ENCODE data around the gene FBXO10. TPM values are rescaled to one million over a fixed set of nuclear protein-coding genes. Genes with fewer than 3 reads are reported as not detected.
A peak's percentile ranks its signal among the peaks of the same experiment; 100 is the strongest.

The FBXO10 gene
- total RNA-seq, 3 donors from 2014 or later = 1.7 to 2.7 (median 2.5) TPM

GRCh38 chr9:37549527-37549926 is 26.7 kb downstream of the FBXO10 start:
- H3K4me1 Mint-ChIP-seq (ENCODE audit: low read depth) = peaks cover 3% of the 10 kb centered on the region
- DNase-seq (no peak), ATAC-seq (no peak)
- H3K4me3 Mint-ChIP-seq = no peak overlapping the region
- no peaks in the 10 kb centered on the region for H3K36me3 Mint-ChIP-seq (ENCODE audit: insufficient read depth)
- no peaks in the 10 kb centered on the region for H3K9me3 Mint-ChIP-seq
- no peaks in the 10 kb centered on the region for H3K27me3 Mint-ChIP-seq (ENCODE audit: low read depth)

GRCh38 chr9:37547328-37547878 is 28.8 kb downstream of the FBXO10 start:
- ATAC-seq (no peak), DNase-seq (no peak)
- Mint-ChIP-seq H3K27me3 (ENCODE audit: low read depth) (no peaks in the 10 kb centered on the region), H3K4me1 (ENCODE audit: low read depth) (peaks cover 3% of the 10 kb centered on the region), H3K4me3 (no peak overlapping the region), H3K36me3 (ENCODE audit: insufficient read depth) (no peaks in the 10 kb centered on the region), H3K9me3 (no peaks in the 10 kb centered on the region)

GRCh38 chr9:37543468-37543867 is 32.7 kb downstream of the FBXO10 start:
- H3K4me3 Mint-ChIP-seq = no peak overlapping the region
- no peaks in the 10 kb centered on the region for H3K9me3 Mint-ChIP-seq
- ATAC-seq (no peak), DNase-seq (no peak)
- H3K4me1 Mint-ChIP-seq (ENCODE audit: low read depth) = no peaks in the 10 kb centered on the region
- peaks cover 3% of the 10 kb centered on the region for H3K36me3 Mint-ChIP-seq (ENCODE audit: insufficient read depth)
- no peaks in the 10 kb centered on the region for H3K27me3 Mint-ChIP-seq (ENCODE audit: low read depth)

GRCh38 chr9:37542895-37543294 is 33.3 kb downstream of the FBXO10 start:
- Mint-ChIP-seq H3K27me3 (ENCODE audit: low read depth) (no peaks in the 10 kb centered on the region), H3K36me3 (ENCODE audit: insufficient read depth) (peaks cover 3% of the 10 kb centered on the region), H3K4me3 (no peak overlapping the region), H3K9me3 (no peaks in the 10 kb centered on the region), H3K4me1 (ENCODE audit: low read depth) (no peaks in the 10 kb centered on the region)
- ATAC-seq (no peak), DNase-seq (no peak)

GRCh38 chr9:37542488-37542887 is 33.7 kb downstream of the FBXO10 start:
- ATAC-seq (no peak), DNase-seq (no peak)
- H3K9me3 Mint-ChIP-seq = no peaks in the 10 kb centered on the region
- peaks cover 3% of the 10 kb centered on the region for H3K36me3 Mint-ChIP-seq (ENCODE audit: insufficient read depth)
- no peak overlapping the region for H3K4me3 Mint-ChIP-seq
- H3K27me3 Mint-ChIP-seq (ENCODE audit: low read depth) = no peaks in the 10 kb centered on the region
- H3K4me1 Mint-ChIP-seq (ENCODE audit: low read depth) = no peaks in the 10 kb centered on the region

- peaks cover 3% of the 10 kb centered on the region for H3K36me3 Mint-ChIP-seq (ENCODE audit: insufficient read depth)
- no peaks in the 10 kb centered on the region for H3K9me3 Mint-ChIP-seq
- H3K4me3 Mint-ChIP-seq = no peak overlapping the region
- ATAC-seq (no peak), DNase-seq (no peak)
- H3K4me1 Mint-ChIP-seq (ENCODE audit: low read depth) = no peaks in the 10 kb centered on the region
- no peaks in the 10 kb centered on the region for H3K27me3 Mint-ChIP-seq (ENCODE audit: low read depth)
Measured at GRCh38 chr9:37541465-37541864, 34.7 kb downstream of the FBXO10 start.

- Mint-ChIP-seq H3K9me3 (no peaks in the 10 kb centered on the region), H3K27me3 (ENCODE audit: low read depth) (no peaks in the 10 kb centered on the region), H3K4me3 (no peak overlapping the region), H3K36me3 (ENCODE audit: insufficient read depth) (peaks cover 3% of the 10 kb centered on the region), H3K4me1 (ENCODE audit: low read depth) (no peaks in the 10 kb centered on the region)
- ATAC-seq (no peak), DNase-seq (no peak)
Measured at GRCh38 chr9:37540634-37541033, 35.5 kb downstream of the FBXO10 start.

- Mint-ChIP-seq H3K4me1 (ENCODE audit: low read depth) (no peaks in the 10 kb centered on the region), H3K4me3 (no peak overlapping the region), H3K27me3 (ENCODE audit: low read depth) (no peaks in the 10 kb centered on the region), H3K36me3 (ENCODE audit: insufficient read depth) (peaks cover 3% of the 10 kb centered on the region), H3K9me3 (no peaks in the 10 kb centered on the region)
- ATAC-seq (no peak), DNase-seq (no peak)
Measured at GRCh38 chr9:37539634-37540033, 36.5 kb downstream of the FBXO10 start.

- ATAC-seq (no peak), DNase-seq (no peak)
- Mint-ChIP-seq H3K4me1 (ENCODE audit: low read depth) (no peaks in the 10 kb centered on the region), H3K4me3 (no peak overlapping the region), H3K27me3 (ENCODE audit: low read depth) (no peaks in the 10 kb centered on the region), H3K9me3 (no peaks in the 10 kb centered on the region), H3K36me3 (ENCODE audit: insufficient read depth) (peaks cover 3% of the 10 kb centered on the region)
Measured at GRCh38 chr9:37538099-37538498, 38.1 kb downstream of the FBXO10 start.

GRCh38 chr9:37534901-37535300 is 41.3 kb downstream of the FBXO10 start:
- Mint-ChIP-seq H3K9me3 (no peaks in the 10 kb centered on the region), H3K4me1 (ENCODE audit: low read depth) (peaks cover 14% of the 10 kb centered on the region), H3K36me3 (ENCODE audit: insufficient read depth) (no peaks in the 10 kb centered on the region), H3K4me3 (no peak overlapping the region), H3K27me3 (ENCODE audit: low read depth) (no peaks in the 10 kb centered on the region)
- ATAC-seq (no peak), DNase-seq (no peak)

GRCh38 chr9:37534412-37534811 is 41.8 kb downstream of the FBXO10 start:
- no peaks in the 10 kb centered on the region for H3K27me3 Mint-ChIP-seq (ENCODE audit: low read depth)
- peaks cover 17% of the 10 kb centered on the region for H3K4me1 Mint-ChIP-seq (ENCODE audit: low read depth)
- ATAC-seq (no peak), DNase-seq (no peak)
- no peaks in the 10 kb centered on the region for H3K36me3 Mint-ChIP-seq (ENCODE audit: insufficient read depth)
- no peaks in the 10 kb centered on the region for H3K9me3 Mint-ChIP-seq
- no peak overlapping the region for H3K4me3 Mint-ChIP-seq

GRCh38 chr9:37531699-37532098 is 44.5 kb downstream of the FBXO10 start:
- Mint-ChIP-seq H3K4me1 (ENCODE audit: low read depth) (peaks cover 32% of the 10 kb centered on the region), H3K9me3 (no peaks in the 10 kb centered on the region)

GRCh38 chr9:37528652-37529471 is 47.3 kb downstream of the FBXO10 start:
- Mint-ChIP-seq H3K36me3 (ENCODE audit: insufficient read depth) (peaks cover 14% of the 10 kb centered on the region), H3K27me3 (ENCODE audit: low read depth) (no peaks in the 10 kb centered on the region), H3K4me3 (peak overlapping the region; percentile 74), H3K4me1 (ENCODE audit: low read depth) (peaks cover 32% of the 10 kb centered on the region), H3K9me3 (no peaks in the 10 kb centered on the region)
- ATAC-seq (peak; percentile 82 to 87), DNase-seq (peak; percentile 70)

More at GRCh38 chr9:37531699-37532098, 44.5 kb downstream of the FBXO10 start:
- DNase-seq (peak; percentile 30), ATAC-seq (peak; percentile 41 to 58)
- Mint-ChIP-seq H3K36me3 (ENCODE audit: insufficient read depth) (peaks cover 6% of the 10 kb centered on the region), H3K27me3 (ENCODE audit: low read depth) (no peaks in the 10 kb centered on the region), H3K4me3 (peak overlapping the region; percentile 33)

- Mint-ChIP-seq H3K27me3 (ENCODE audit: low read depth) (no peaks in the 10 kb centered on the region), H3K4me1 (ENCODE audit: low read depth) (peaks cover 10% of the 10 kb centered on the region)
- ATAC-seq = no peak
Measured at GRCh38 chr9:37523916-37524315, 52.3 kb downstream of the FBXO10 start.

GRCh38 chr9:37522971-37523370 is 53.2 kb downstream of the FBXO10 start:
- peaks cover under 1% of the 10 kb centered on the region for H3K4me1 Mint-ChIP-seq (ENCODE audit: low read depth)
- H3K9me3 Mint-ChIP-seq = no peaks in the 10 kb centered on the region
- DNase-seq (no peak), ATAC-seq (no peak)
- H3K36me3 Mint-ChIP-seq (ENCODE audit: insufficient read depth) = peaks cover 26% of the 10 kb centered on the region
- no peak overlapping the region for H3K4me3 Mint-ChIP-seq
- H3K27me3 Mint-ChIP-seq (ENCODE audit: low read depth) = no peaks in the 10 kb centered on the region

More at GRCh38 chr9:37523916-37524315, 52.3 kb downstream of the FBXO10 start:
- H3K4me3 Mint-ChIP-seq = no peak overlapping the region
- DNase-seq = no peak
- H3K9me3 Mint-ChIP-seq = no peaks in the 10 kb centered on the region
- peaks cover 26% of the 10 kb centered on the region for H3K36me3 Mint-ChIP-seq (ENCODE audit: insufficient read depth)
